Chondrocyte (in vitro differentiated cells): ENCODE measurements around the gene CERCAM. TPM values are rescaled to one million over a fixed set of nuclear protein-coding genes. Genes with fewer than 3 reads are reported as not detected.

Experiments
- DNase-seq: peaks from one replicate; pipeline ENCODE4 v3.0.0; 2021; ENCODE audit warnings: mixed read lengths, low spot score
- H3K27ac Mint-ChIP-seq: one replicate; pipeline ENCODE4 v1.8.0; 2021; ENCODE audit warnings: mild to moderate bottlenecking, moderate library complexity, mixed read lengths; ENCODE audit not compliant: unreplicated experiment
- H3K27me3 Mint-ChIP-seq: 2 replicates; pipeline ENCODE4 v1.8.0; 2021; ENCODE audit warnings: low read depth, mixed read lengths
- H3K36me3 Mint-ChIP-seq: 2 replicates; pipeline ENCODE4 v1.8.0; 2021; ENCODE audit warnings: low read depth, mixed read lengths
- H3K4me1 Mint-ChIP-seq: 2 replicates; pipeline ENCODE4 v1.8.0; 2021; ENCODE audit warnings: low read depth, mild to moderate bottlenecking, mixed read lengths
- H3K4me3 Mint-ChIP-seq: one replicate; pipeline ENCODE4 v1.8.0; 2021; ENCODE audit warnings: mild to moderate bottlenecking, moderate library complexity, mixed read lengths; ENCODE audit not compliant: unreplicated experiment
- H3K9me3 Mint-ChIP-seq: 2 replicates; pipeline ENCODE4 v1.8.0; 2021; ENCODE audit warnings: low read depth, mixed read lengths
- CTCF ChIP-seq: fragments of 200-600 bp; sonication (generic); IDR thresholded peaks from 2 replicates; pipeline ENCODE4 v1.5.0; 2021; ENCODE audit warnings: antibody characterized with exemption, mild to moderate bottlenecking, moderate library complexity
- total RNA-seq: library from RNA; stranded (reverse); gene quantifications from 3 replicates; pipeline ENCODE4 v1.2.1, GENCODE V29; 2021

The CERCAM gene
- total RNA-seq, 1 donor from 2014 or later: 280 TPM

DNA sequence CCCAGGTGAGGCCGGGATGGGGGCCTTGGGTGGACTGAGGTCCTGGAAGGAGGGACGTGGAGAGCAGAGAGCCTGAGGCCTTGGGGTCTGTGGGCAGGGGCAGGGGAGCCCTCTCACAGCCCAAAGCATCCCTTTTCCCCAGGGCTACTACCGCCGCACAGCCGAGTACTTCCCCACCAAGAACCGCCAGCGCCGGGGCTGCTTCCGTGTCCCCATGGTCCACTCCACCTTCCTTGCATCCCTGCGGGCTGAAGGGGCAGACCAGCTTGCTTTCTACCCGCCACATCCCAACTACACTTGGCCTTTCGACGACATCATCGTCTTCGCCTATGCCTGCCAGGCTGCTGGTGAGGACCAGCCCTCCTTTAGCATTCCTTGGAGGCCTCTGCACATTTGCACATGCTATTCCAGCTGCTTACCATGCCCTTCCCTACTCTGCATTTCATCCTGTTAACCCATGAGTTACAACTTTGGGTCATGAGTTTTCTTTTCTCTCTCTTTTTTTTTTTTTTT is 3.7 kb downstream of the CERCAM start:
- Mint-ChIP-seq H3K4me3 (no peak overlapping the region), H3K4me1 (peaks cover 24% of the 10 kb centered on the region), H3K9me3 (no peaks in the 10 kb centered on the region), H3K27ac (no peak overlapping the region), H3K27me3 (no peaks in the 10 kb centered on the region), H3K36me3 (peaks cover 11% of the 10 kb centered on the region)
- no peak for DNase-seq
- no peak for TF ChIP-seq CTCF

DNA sequence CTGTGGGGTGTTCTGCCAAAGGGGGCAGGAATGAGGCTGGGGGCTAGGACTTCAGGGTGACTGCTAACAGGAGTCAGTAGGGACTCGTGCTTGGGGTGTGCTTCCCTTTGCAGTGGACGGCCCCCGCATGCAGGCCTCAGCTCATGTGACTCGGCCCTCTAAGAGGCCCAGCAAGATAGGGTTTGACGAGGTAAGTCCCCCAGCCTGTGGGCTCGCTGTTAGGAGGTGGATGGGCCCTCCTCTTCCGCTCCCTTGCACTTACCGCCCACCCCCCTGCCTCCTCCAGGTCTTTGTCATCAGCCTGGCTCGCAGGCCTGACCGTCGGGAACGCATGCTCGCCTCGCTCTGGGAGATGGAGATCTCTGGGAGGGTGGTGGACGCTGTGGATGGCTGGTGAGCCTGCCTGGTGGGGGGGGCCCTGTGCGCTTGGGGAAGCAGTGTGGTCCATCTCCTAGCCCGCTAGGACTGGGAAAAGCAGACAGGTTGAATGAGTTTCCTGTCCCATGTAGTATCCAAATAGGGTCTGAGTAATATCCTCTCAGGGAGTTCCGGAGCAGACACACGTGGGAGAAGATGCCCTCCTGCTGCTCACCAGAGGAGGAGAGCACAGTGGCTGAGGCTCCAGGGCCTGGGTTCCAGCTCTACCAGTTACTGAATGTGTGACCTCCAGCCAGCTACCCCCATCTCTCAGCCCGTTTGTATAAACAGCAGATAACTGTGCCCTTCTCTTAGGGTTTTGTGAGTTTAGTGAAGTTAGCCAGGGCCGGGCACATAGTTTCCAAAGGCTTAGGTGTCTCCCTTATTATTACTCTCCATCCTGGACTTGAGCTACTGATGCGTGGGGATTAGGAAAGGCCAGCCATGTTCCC is 8.2 kb downstream of the CERCAM start:
- Mint-ChIP-seq H3K4me3 (no peak overlapping the region), H3K9me3 (no peaks in the 10 kb centered on the region), H3K4me1 (peaks cover 3% of the 10 kb centered on the region), H3K36me3 (peaks cover 17% of the 10 kb centered on the region), H3K27me3 (no peaks in the 10 kb centered on the region), H3K27ac (no peak overlapping the region)
- no peak for TF ChIP-seq CTCF
- no peak for DNase-seq

- Mint-ChIP-seq H3K4me1 (peaks cover 3% of the 10 kb centered on the region), H3K27ac (no peak overlapping the region), H3K27me3 (no peaks in the 10 kb centered on the region), H3K36me3 (peaks cover 14% of the 10 kb centered on the region), H3K9me3 (no peaks in the 10 kb centered on the region), H3K4me3 (no peak overlapping the region)
- TF ChIP-seq CTCF: no peak
- DNase-seq: no peak
These were observed 8.9 kb downstream of the CERCAM start for GRCh38 chr9:128429513-128430086.

DNA sequence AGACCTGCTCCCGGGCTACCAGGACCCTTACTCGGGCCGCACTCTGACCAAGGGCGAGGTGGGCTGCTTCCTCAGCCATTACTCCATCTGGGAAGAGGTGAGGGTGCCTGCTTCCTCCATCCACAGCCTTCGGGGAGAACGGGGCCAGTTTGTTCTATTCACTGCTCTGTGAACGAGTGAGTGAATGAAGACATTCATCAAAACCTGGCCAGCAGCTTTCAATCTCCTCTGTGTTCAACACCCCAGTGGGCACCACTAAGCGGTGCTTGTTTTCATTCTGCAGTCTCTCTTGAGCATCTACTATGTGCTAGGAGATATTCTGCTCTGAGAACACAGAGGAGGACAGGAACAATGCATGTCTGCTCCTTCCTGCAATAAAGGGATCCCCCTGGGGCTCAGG is 10.6 kb downstream of the CERCAM start:
- peaks cover 14% of the 10 kb centered on the region for H3K36me3 Mint-ChIP-seq
- no peak for DNase-seq
- H3K4me1 Mint-ChIP-seq: peaks cover 3% of the 10 kb centered on the region
- no peak overlapping the region for H3K27ac Mint-ChIP-seq
- TF ChIP-seq CTCF: no peak
- no peaks in the 10 kb centered on the region for H3K9me3 Mint-ChIP-seq
- no peak overlapping the region for H3K4me3 Mint-ChIP-seq
- no peaks in the 10 kb centered on the region for H3K27me3 Mint-ChIP-seq

- no peaks in the 10 kb centered on the region for H3K27me3 Mint-ChIP-seq
- peaks cover 11% of the 10 kb centered on the region for H3K36me3 Mint-ChIP-seq
- DNase-seq: no peak
- H3K4me1 Mint-ChIP-seq: no peaks in the 10 kb centered on the region
- H3K4me3 Mint-ChIP-seq: no peak overlapping the region
- TF ChIP-seq CTCF: no peak
- H3K27ac Mint-ChIP-seq: no peak overlapping the region
- H3K9me3 Mint-ChIP-seq: no peaks in the 10 kb centered on the region
These were observed 13.7 kb downstream of the CERCAM start for GRCh38 chr9:128434340-128434739.
